Heart left ventricle (tissue), 16 donors: ENCODE measurements around the gene CDK5. TPM values are rescaled to one million over a fixed set of nuclear protein-coding genes. Genes with fewer than 3 reads are reported as not detected.

Experiments used
- ATAC-seq, 4 donors: fragments of 200-7000 bp; cut with Tn5 transposase; one replicate each; pipeline ENCODE4 v1.9.1; 2020 to 2022; ENCODE audit warnings: moderate library complexity in 4 of 4, mild to moderate bottlenecking in 3 of 4, moderate number of reproducible peaks in 1 of 4
- DNase-seq, 5 donors: peaks; one replicate each; pipeline ENCODE4 v3.0.0-alpha.2; 2020
- H3K27ac ChIP-seq, 12 donors: fragments of 200-600 bp; sonication (generic) in 4 of 12; one replicate each; pipeline versions ENCODE4 v1.5.0 to v1.8.0; 2016 to 2022; ENCODE audit warnings: mild to moderate bottlenecking in 2 of 12
- H3K27me3 ChIP-seq, 9 donors: fragments of 200-600 bp; sonication (generic) in 2 of 9; one replicate each; pipeline versions ENCODE4 v1.5.1 to v1.8.0; 2016 to 2022; ENCODE audit warnings: mild to moderate bottlenecking in 3 of 9
- H3K36me3 ChIP-seq, 9 donors: fragments of 200-600 bp; sonication (generic) in 2 of 9; one replicate each; pipeline versions ENCODE4 v1.5.0 to v1.8.0; 2018 to 2022; ENCODE audit warnings: mild to moderate bottlenecking in 2 of 9
- H3K4me1 ChIP-seq, 12 donors: fragments of 200-600 bp; sonication (generic) in 4 of 12; one replicate each; pipeline versions ENCODE4 v1.5.0 to v1.8.0; 2016 to 2022; ENCODE audit warnings: mild to moderate bottlenecking in 3 of 12
- H3K4me3 ChIP-seq, 12 donors: fragments of 200-600 bp; sonication (generic) in 4 of 12; one replicate each; pipeline versions ENCODE4 v1.5.0 to v1.8.0; 2017 to 2022; ENCODE audit warnings: mild to moderate bottlenecking in 9 of 12, moderate library complexity in 4 of 12
- H3K9me3 ChIP-seq, 12 donors: fragments of 200-600 bp; sonication (generic) in 4 of 12; one replicate each; pipeline versions ENCODE4 v1.5.0 to v1.8.0; 2016 to 2022; ENCODE audit warnings: mild to moderate bottlenecking in 1 of 12
- POLR2A ChIP-seq, 2 donors: fragments of 450-650 bp; IDR thresholded peaks; one replicate each; pipeline ENCODE4 v1.6.1; 2017; ENCODE audit warnings: antibody characterized with exemption in 2 of 2, mild to moderate bottlenecking in 2 of 2, moderate library complexity in 2 of 2
- WGBS, 4 donors: extraction: QIAGEN DNeasy Blood & Tissue Kit in 2 of 4; methylation state at CpG; one replicate each; pipeline versions ENCODE4 v1.1.5 to v1.1.7; 2013 to 2018; 5-methylcytosine and 5-hydroxymethylcytosine counted together
- intact Hi-C, 10 donors: fragments of 100-400 bp; cut with DNase I; formaldehyde crosslinking; loops; one replicate each; pipeline versions ENCODE4 v1.11.1 to v1.14.2; 2022
- polyA plus RNA-seq, 2 donors: library from polyadenylated mRNA; stranded (reverse); fragments of 200-250 nt; gene quantifications; one replicate each; pipeline ENCODE4 v1.2.3, GENCODE V29; 2013
- total RNA-seq, 9 donors: library from RNA; depleted of rRNA in 2 of 9; stranded (reverse); fragments of >200 nt in 2 of 9; fragmentation: NEBNext Ultra II Directional in 3 of 9; extraction: Animal tissue kit (Norgen Biotek cat#: 25700) in 3 of 9; gene quantifications; one replicate each; pipeline versions ENCODE4 v1.1.0 to v1.2.4, GENCODE V29; 2016 to 2023
- TF ChIP-seq, protein P1 (sequence below), 12 donors: fragments of 200-600 bp; sonication (generic) in 4 of 12; IDR thresholded peaks; one replicate each; pipeline versions ENCODE4 v1.5.0 to v1.8.0; 2018 to 2022; ENCODE audit warnings: antibody characterized with exemption in 12 of 12, mild to moderate bottlenecking in 5 of 12
- donor health status: ischemic (EF 13 %, LVEDD 7.1; RV severe dilation, severe dysfunction).
- donor health status: healthy with polysubstance abuse.
- donor health status: DM: no; HTN: yes; CAD: no.
- donor health status: DM: no; HTN: no; CAD: no.
- donor health status: ischemic (EF 25% LVEDD 6.9; RV normal size, moderate dysfunction).
- donor health status: ischemic (EF 25% LVEDD 5.7; RV mildly dilated, moderate dysfunction).
- donor health status: healthy.
- donor health status: DM: yes; HTN: yes; CAD: no.
- donor health status: ischemic (EF 35%, LVEDD 5.7; RV mildly dilated, moderate dysfunction).
- donor health status: nonischemic (EF 11% LVEDD 7.7; RV severe dilation, severe dysfunction).
- donor health status: DM: yes; HTN: yes; CAD: no.
- donor health status: PGD.
- donor health status: ischemic (EF 29% LVEDD 5.4; RV normal size, mild dysfunction).
- donor health status: nonischemic (EF 23%, LVEDD 6.1; RV moderate dilation, normal function).

The CDK5 gene
- total and polyA plus RNA-seq, 11 donors: 5.6 to 13.7 (median 7.6) TPM

GRCh38 chr7:151024435-151025056 lies 33.2 kb downstream of the CDK5 start, which contains the start of gene ATG9B:
Gene ATG9B (minus strand): TSS chr7:151024494. CDS start chr7:151024423, 71 bp downstream.
- DNase-seq (no peak), ATAC-seq (no peak)
- Histone ChIP-seq H3K27me3 (peaks cover 0 to 21% (median 11%) of the 10 kb centered on the region in 9 donors), H3K4me1 (peaks cover 0 to 16% (median 13%) of the 10 kb centered on the region in 12 donors), H3K4me3 (no peak within 1 kb of the TSS), H3K36me3 (no peaks in the 10 kb centered on the region), H3K9me3 (no peaks in the 10 kb centered on the region), H3K27ac (no peak within 1 kb of the TSS)
- TF ChIP-seq, protein P1, sequence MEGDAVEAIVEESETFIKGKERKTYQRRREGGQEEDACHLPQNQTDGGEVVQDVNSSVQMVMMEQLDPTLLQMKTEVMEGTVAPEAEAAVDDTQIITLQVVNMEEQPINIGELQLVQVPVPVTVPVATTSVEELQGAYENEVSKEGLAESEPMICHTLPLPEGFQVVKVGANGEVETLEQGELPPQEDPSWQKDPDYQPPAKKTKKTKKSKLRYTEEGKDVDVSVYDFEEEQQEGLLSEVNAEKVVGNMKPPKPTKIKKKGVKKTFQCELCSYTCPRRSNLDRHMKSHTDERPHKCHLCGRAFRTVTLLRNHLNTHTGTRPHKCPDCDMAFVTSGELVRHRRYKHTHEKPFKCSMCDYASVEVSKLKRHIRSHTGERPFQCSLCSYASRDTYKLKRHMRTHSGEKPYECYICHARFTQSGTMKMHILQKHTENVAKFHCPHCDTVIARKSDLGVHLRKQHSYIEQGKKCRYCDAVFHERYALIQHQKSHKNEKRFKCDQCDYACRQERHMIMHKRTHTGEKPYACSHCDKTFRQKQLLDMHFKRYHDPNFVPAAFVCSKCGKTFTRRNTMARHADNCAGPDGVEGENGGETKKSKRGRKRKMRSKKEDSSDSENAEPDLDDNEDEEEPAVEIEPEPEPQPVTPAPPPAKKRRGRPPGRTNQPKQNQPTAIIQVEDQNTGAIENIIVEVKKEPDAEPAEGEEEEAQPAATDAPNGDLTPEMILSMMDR (IDR thresholded peaks at IDR 0.05): no peak
- no peak for TF ChIP-seq POLR2A (IDR thresholded peaks at IDR 0.05)
- intact Hi-C loops: loop anchor here in 3 of 10 donors (5.0 to 10.0 kb wide), 3 partner anchors 70 to 657 kb away; partner anchors contain the start of gene REPIN1 (in 1 of the 3)
- 73 to 91% (median 85%) methylated on average over 4 of the region's 4 CpGs for WGBS, 4 donors

- H3K4me1 ChIP-seq: peaks cover 0 to 17% (median 9%) of the 10 kb centered on the region in 12 donors
- H3K27ac ChIP-seq: no peak overlapping the region
- ATAC-seq (no peak), DNase-seq (no peak)
- 56 to 69% (median 65%) methylated on average over 10 of the region's 10 CpGs for WGBS, 4 donors
- H3K36me3 ChIP-seq: no peaks in the 10 kb centered on the region
- no peak overlapping the region for H3K4me3 ChIP-seq
- intact Hi-C loops: loop anchor here in 2 of 10 donors (10.0 kb wide), 2 partner anchors 72 to 92 kb away; no protein-coding TSS in a partner anchor
- TF ChIP-seq POLR2A (IDR thresholded peaks at IDR 0.05): no peak
- TF ChIP-seq, protein P1 (IDR thresholded peaks at IDR 0.05): no peak
- no peaks in the 10 kb centered on the region for H3K9me3 ChIP-seq
- H3K27me3 ChIP-seq: peaks cover 3 to 31% (median 19%) of the 10 kb centered on the region in 9 donors
Observed at GRCh38 chr7:151023232-151023631, 34.5 kb downstream of the CDK5 start.

- WGBS, 4 donors: 46 to 62% (median 54%) methylated on average over 7 of the region's 7 CpGs
Observed at GRCh38 chr7:151020231-151020630, 37.5 kb downstream of the CDK5 start.

DNA sequence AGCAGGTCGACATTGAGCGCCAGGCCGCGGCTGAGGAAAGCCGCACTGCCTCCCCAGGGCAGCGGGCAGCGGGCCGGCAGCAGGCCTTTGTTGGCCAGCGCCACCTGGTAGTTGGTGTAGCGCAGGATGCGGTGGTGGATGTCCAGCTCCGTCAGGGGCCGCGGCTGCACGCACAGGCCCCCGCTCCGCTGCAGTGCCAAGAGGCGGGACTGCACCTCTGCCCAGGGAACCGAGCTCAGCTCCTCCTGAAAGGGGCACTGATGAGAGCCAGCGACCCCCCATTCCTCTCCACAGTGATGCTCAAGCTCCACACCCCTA lies 38.6 kb downstream of the CDK5 start:
- peak overlapping the region in 7 of 12 donors; percentile 17 to 40 (median 32) for H3K4me3 ChIP-seq
- WGBS, 4 donors: 26 to 56% (median 31%) methylated on average over 13 to 20 of the region's 20 CpGs
- peaks cover 0 to 25% (median 13%) of the 10 kb centered on the region in 12 donors for H3K4me1 ChIP-seq
- intact Hi-C loops: loop anchor here in 1 of 10 donors (5.0 kb wide), 1 partner anchor 93 kb away; no protein-coding TSS in a partner anchor
- H3K27ac ChIP-seq: no peak overlapping the region
- ATAC-seq: no peak
- peaks cover 0 to under 1% (median 0%) of the 10 kb centered on the region in 9 donors for H3K36me3 ChIP-seq
- no peak for DNase-seq
- H3K9me3 ChIP-seq: no peaks in the 10 kb centered on the region
- no peak for TF ChIP-seq POLR2A (IDR thresholded peaks at IDR 0.05)
- H3K27me3 ChIP-seq: peaks cover 3 to 43% (median 19%) of the 10 kb centered on the region in 9 donors

More at GRCh38 chr7:151020231-151020630, 37.5 kb downstream of the CDK5 start:
- TF ChIP-seq, protein P1 (IDR thresholded peaks at IDR 0.05): no peak
- TF ChIP-seq POLR2A (IDR thresholded peaks at IDR 0.05): no peak
- DNase-seq (no peak), ATAC-seq (no peak)
- no peaks in the 10 kb centered on the region for H3K9me3 ChIP-seq
- peaks cover 0 to 17% (median 13%) of the 10 kb centered on the region in 12 donors for H3K4me1 ChIP-seq
- H3K4me3 ChIP-seq: no peak overlapping the region
- H3K27ac ChIP-seq: no peak overlapping the region
- intact Hi-C loops: loop anchor here in 2 of 10 donors (10.0 kb wide), 2 partner anchors 75 to 95 kb away; no protein-coding TSS in a partner anchor
- no peaks in the 10 kb centered on the region for H3K36me3 ChIP-seq
- peaks cover 3 to 38% (median 19%) of the 10 kb centered on the region in 9 donors for H3K27me3 ChIP-seq
